HUES6 (cell line): ENCODE results near the gene NRG4.

ENCODE experiments used
- H3K27ac ChIP-seq: 2 replicates; pipeline ENCODE4 v1.7.0; 2013; ENCODE audit warnings: low read depth, mild to moderate bottlenecking, low read length, inconsistent platforms
- H3K27me3 ChIP-seq: 2 replicates; pipeline ENCODE4 v1.6.1; 2013; ENCODE audit warnings: low read length; ENCODE audit not compliant: control insufficient read depth, insufficient read depth
- H3K36me3 ChIP-seq: 2 replicates; pipeline ENCODE4 v1.6.1; 2013; ENCODE audit warnings: low read length; ENCODE audit not compliant: control insufficient read depth, insufficient read depth
- H3K4me1 ChIP-seq: 2 replicates; pipeline ENCODE4 v1.6.1; 2013; ENCODE audit warnings: low read length; ENCODE audit not compliant: control insufficient read depth, insufficient read depth
- H3K4me3 ChIP-seq: 2 replicates; pipeline ENCODE4 v1.5.1; 2013; ENCODE audit warnings: low read depth, low read length
- H3K9ac ChIP-seq: one replicate; pipeline ENCODE4 v1.6.1; 2013; ENCODE audit warnings: mild to moderate bottlenecking, low read length
- H3K9me3 ChIP-seq: 2 replicates; pipeline ENCODE4 v1.6.1; 2013; ENCODE audit warnings: low read depth, low read length; ENCODE audit not compliant: control insufficient read depth, insufficient read depth

Gene NRG4

DNA sequence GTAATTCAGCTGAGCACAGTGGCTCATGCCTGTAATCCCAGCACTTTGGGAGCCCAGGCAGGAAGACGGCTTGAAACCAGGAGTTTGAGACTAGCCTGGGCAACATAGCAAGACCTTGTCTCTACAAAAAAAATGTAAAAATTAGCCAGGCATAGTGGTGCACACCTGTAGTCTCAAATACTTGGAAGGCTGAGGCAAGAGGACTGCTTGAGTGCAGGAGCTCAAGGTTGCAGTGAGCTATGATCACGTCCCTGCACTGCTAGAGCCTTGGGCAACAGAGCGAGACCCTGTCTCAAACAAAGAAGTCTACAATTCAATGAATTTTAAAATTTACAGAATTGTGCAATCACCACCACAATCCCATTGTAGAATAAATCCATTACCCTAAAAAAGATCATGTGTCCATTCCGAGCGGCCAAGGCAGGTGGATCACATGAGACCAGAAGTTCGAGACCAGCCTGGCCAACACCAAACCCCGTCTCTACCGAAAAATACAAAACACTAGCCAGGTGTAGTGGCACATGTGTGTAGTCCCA is 63.4 kb downstream of the NRG4 start:
- Histone ChIP-seq H3K36me3 (no peaks in the 10 kb centered on the region), H3K27ac (no peak overlapping the region), H3K4me3 (no peak overlapping the region), H3K9ac (no peak overlapping the region), H3K27me3 (no peaks in the 10 kb centered on the region), H3K9me3 (no peaks in the 10 kb centered on the region), H3K4me1 (no peaks in the 10 kb centered on the region)

DNA sequence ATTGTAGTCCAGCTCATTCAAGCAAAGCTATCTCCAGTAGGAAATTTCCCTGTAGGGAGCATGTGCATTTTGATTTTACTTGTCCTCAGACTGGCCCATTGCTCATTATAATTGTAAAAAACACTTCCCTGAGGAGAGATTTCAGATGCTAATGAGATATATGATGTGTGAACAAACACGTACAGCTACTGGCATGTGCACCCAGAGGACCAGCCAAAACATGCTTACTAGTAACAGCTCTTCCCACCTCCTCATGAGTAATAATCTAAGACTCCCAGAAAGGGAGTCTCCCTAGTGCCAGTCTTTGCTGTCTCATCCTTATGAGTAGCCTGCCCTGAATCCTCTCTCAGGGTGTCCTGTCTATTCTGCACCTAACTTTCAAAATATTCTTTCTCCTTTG is 65.1 kb downstream of the NRG4 start:
- Histone ChIP-seq H3K4me1 (no peaks in the 10 kb centered on the region), H3K36me3 (no peaks in the 10 kb centered on the region), H3K27me3 (no peaks in the 10 kb centered on the region), H3K9me3 (no peaks in the 10 kb centered on the region), H3K4me3 (no peak overlapping the region), H3K9ac (no peak overlapping the region), H3K27ac (no peak overlapping the region)

DNA sequence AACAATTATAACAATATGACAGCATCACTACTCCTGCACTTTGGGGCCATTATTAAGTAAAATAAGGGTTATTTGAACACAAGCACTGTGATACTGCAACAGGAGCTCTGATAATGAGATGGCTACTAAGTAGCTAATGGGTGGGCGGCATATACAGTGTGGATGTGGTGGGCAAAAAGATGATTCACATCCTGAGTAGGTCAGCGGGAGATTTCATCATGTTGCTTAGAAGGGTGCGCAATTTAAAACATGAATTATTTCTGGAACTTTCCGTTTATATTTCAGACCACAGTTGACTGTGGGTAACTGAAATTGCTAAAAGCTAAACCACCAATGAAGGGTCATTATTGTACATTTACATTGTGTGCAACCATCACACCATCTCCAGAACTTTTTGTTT is 66.3 kb downstream of the NRG4 start:
- Histone ChIP-seq H3K4me3 (no peak overlapping the region), H3K27ac (no peak overlapping the region), H3K9me3 (no peaks in the 10 kb centered on the region)

DNA sequence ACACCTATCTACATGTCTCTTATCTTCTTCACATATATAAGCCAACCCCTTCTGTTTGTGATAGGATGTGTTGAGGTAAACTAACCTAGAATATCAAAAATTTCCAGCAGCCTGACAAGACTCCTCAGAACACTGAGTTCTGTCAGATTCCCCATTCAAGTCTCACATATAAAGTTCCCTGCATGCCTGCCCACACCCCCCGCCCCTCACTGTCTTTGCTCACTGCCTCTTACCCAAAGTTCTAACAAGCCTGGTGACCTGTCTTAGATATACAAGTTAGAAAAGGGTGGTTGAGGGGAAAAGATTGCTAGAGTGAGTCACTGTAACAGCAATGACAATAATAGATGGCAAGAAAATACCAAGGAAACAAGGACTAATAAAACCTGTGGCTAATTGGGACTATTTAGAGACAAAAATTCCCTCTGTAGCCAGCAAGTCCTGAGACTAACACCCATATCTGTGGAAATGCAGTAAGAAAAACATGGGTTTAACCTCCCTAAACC is 68.5 kb downstream of the NRG4 start:
- Histone ChIP-seq H3K27ac (no peak overlapping the region), H3K27me3 (no peaks in the 10 kb centered on the region), H3K36me3 (peaks cover 1% of the 10 kb centered on the region; the same call in 1 of the 2 replicates), H3K4me1 (no peaks in the 10 kb centered on the region), H3K9me3 (peaks cover 8% of the 10 kb centered on the region; the same call in 1 of the 2 replicates), H3K4me3 (no peak overlapping the region), H3K9ac (no peak overlapping the region)

More for the DNA sequence above, 66.3 kb downstream of the NRG4 start:
- H3K9ac ChIP-seq: no peak overlapping the region
- H3K36me3 ChIP-seq: no peaks in the 10 kb centered on the region
- no peaks in the 10 kb centered on the region for H3K27me3 ChIP-seq
- H3K4me1 ChIP-seq: no peaks in the 10 kb centered on the region

- Histone ChIP-seq H3K9ac (no peak overlapping the region), H3K4me1 (no peaks in the 10 kb centered on the region), H3K27ac (no peak overlapping the region), H3K36me3 (peaks cover 7% of the 10 kb centered on the region), H3K4me3 (no peak overlapping the region), H3K27me3 (no peaks in the 10 kb centered on the region), H3K9me3 (peaks cover 8% of the 10 kb centered on the region; the same call in 1 of the 2 replicates)
Observed at GRCh38 chr15:75943246-75943645, 69.0 kb downstream of the NRG4 start.

DNA sequence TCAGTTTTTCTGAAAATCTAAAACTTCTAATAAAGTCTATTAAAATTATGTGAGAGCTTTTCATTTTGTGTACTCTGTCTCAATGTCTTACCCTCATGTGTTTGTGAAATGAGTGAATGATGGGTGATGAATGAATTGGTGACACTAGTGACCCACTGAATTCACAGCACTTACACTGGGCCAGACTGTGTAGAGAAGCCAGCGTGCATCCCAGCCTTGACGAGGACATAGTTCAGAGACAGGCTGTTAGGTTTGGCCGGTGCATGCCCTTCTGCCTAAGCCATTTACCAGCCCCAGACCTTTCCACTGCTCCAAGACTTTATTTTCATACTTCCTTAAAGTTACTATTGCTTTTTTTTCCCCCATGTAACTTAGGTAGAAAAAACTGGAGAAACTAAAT is 69.8 kb downstream of the NRG4 start:
- Histone ChIP-seq H3K27ac (no peak overlapping the region), H3K9ac (no peak overlapping the region), H3K36me3 (peaks cover 14% of the 10 kb centered on the region), H3K27me3 (no peaks in the 10 kb centered on the region), H3K4me1 (no peaks in the 10 kb centered on the region), H3K9me3 (peaks cover 12% of the 10 kb centered on the region; the same call in 1 of the 2 replicates), H3K4me3 (no peak overlapping the region)

GRCh38 chr15:75930866-75931265 is 81.4 kb downstream of the NRG4 start:
- no peaks in the 10 kb centered on the region for H3K9me3 ChIP-seq
- no peaks in the 10 kb centered on the region for H3K27me3 ChIP-seq
- H3K36me3 ChIP-seq: peaks cover 60% of the 10 kb centered on the region
- no peak overlapping the region for H3K27ac ChIP-seq
- peaks cover 15% of the 10 kb centered on the region for H3K4me1 ChIP-seq
- no peak overlapping the region for H3K4me3 ChIP-seq
- H3K9ac ChIP-seq: no peak overlapping the region

GRCh38 chr15:75929799-75930565 is 82.2 kb downstream of the NRG4 start:
- peaks cover 16% of the 10 kb centered on the region for H3K4me1 ChIP-seq
- no peak overlapping the region for H3K27ac ChIP-seq
- no peak overlapping the region for H3K9ac ChIP-seq
- peaks cover 55% of the 10 kb centered on the region for H3K36me3 ChIP-seq
- no peaks in the 10 kb centered on the region for H3K9me3 ChIP-seq
- no peak overlapping the region for H3K4me3 ChIP-seq
- H3K27me3 ChIP-seq: no peaks in the 10 kb centered on the region

DNA sequence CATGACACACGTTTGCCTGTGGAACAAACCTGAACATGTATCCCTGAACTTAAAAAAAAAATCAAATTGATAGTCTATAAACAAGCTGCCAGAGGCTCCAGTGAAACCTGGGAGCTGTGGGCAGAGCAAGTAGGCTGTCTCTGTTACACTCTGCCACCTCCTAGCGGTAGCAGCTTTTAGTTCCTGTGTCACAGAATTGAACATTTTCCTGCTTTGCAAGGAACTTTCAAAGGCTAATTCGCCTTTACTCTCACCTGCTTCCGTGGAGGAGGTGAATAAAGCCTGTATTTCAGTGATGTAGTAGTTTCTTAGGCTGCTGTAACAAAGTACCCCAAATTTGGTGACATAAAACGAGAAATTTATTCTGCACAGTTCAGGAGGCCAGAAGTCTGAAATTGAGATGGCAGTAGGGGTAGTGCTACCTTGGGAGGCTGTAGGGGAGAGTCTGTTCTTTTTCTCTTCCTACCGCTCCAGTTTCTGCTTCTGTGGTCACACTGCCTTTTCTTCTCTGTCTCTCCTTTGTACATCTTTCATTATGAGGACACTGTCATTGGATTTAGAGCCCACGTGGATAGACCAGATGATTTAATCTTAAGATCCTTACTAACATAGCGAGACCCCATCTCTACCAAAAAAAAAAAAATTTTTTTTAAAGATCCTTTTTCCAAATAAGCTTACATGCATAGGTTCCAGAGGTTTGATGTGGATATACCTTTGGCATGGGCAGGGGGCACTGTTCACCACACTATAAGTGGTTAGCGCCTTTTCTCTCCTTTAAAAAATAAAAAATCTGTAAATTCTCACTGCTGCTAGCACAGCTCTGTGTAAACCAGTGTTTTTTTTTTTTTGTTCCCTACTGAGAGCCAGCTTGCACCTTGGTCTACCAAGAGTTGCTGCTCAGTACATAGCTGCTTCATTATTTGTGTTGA is 83.3 kb downstream of the NRG4 start:
- no peaks in the 10 kb centered on the region for H3K27me3 ChIP-seq
- no peak overlapping the region for H3K9ac ChIP-seq
- no peaks in the 10 kb centered on the region for H3K9me3 ChIP-seq
- no peak overlapping the region for H3K4me3 ChIP-seq
- peaks cover 52% of the 10 kb centered on the region for H3K36me3 ChIP-seq
- H3K27ac ChIP-seq: no peak overlapping the region
- H3K4me1 ChIP-seq: peaks cover 23% of the 10 kb centered on the region

- H3K4me1 ChIP-seq: peaks cover 23% of the 10 kb centered on the region
- no peak overlapping the region for H3K9ac ChIP-seq
- no peak overlapping the region for H3K4me3 ChIP-seq
- peaks cover 49% of the 10 kb centered on the region for H3K36me3 ChIP-seq
- no peaks in the 10 kb centered on the region for H3K27me3 ChIP-seq
- no peaks in the 10 kb centered on the region for H3K9me3 ChIP-seq
- no peak overlapping the region for H3K27ac ChIP-seq
Observed at GRCh38 chr15:75927601-75928000, 84.6 kb downstream of the NRG4 start.
